ENCODE data around the gene KIF17.

DNA sequence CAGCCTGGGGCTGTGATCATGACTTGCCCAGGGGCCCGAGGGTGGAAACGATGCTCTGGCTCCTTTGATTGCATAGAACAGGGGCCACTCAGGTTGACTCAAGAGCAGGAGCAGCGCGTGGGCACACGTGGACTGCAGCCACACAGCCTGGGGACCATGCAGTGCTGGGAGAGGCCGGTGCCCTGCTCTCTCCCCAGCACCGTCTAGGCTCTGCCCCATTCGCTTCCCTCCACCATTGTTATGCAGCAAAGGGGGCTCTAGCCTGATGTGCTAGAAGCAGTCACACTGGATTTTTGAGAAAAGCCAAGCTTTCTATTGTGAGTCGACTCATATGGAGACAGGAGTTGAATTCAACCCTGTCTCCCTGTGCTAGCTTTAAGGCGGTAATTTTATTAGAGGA is 75.8 kb downstream of the KIF17 start:
- no peak for TF ChIP-seq CTCF (IDR thresholded peaks at IDR 0.05)
- no peak for TF ChIP-seq EZH2 (IDR thresholded peaks at IDR 0.05)

Measured in neural progenitor cell (in vitro differentiated cells).